Central memory CD4-positive, alpha-beta T cell (primary cell): ENCODE results near the gene CIAPIN1.

Experiments
- DNase-seq: peaks from one replicate; pipeline ENCODE4 v3.0.0; 2022

CIAPIN1 gene

DNA sequence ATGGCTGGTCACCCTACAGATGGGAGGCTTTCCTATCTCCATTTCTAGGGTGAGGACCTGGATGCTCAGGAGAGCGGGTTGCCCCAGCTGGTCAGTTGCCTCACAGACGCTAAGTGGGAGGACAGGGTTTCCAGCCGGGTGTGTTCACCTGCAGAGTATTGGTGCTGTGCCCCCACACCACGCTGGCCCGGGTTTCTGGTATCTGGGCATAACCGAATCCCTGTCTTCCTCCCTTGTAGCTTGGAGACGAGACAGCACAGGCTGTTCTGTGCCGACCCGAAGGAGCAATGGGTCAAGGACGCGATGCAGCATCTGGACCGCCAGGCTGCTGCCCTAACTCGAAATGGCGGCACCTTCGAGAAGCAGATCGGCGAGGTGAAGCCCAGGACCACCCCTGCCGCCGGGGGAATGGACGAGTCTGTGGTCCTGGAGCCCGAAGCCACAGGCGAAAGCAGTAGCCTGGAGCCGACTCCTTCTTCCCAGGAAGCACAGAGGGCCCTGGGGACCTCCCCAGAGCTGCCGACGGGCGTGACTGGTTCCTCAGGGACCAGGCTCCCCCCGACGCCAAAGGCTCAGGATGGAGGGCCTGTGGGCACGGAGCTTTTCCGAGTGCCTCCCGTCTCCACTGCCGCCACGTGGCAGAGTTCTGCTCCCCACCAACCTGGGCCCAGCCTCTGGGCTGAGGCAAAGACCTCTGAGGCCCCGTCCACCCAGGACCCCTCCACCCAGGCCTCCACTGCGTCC, 65.2 kb downstream of the CIAPIN1 start:
- no peak for DNase-seq

DNA sequence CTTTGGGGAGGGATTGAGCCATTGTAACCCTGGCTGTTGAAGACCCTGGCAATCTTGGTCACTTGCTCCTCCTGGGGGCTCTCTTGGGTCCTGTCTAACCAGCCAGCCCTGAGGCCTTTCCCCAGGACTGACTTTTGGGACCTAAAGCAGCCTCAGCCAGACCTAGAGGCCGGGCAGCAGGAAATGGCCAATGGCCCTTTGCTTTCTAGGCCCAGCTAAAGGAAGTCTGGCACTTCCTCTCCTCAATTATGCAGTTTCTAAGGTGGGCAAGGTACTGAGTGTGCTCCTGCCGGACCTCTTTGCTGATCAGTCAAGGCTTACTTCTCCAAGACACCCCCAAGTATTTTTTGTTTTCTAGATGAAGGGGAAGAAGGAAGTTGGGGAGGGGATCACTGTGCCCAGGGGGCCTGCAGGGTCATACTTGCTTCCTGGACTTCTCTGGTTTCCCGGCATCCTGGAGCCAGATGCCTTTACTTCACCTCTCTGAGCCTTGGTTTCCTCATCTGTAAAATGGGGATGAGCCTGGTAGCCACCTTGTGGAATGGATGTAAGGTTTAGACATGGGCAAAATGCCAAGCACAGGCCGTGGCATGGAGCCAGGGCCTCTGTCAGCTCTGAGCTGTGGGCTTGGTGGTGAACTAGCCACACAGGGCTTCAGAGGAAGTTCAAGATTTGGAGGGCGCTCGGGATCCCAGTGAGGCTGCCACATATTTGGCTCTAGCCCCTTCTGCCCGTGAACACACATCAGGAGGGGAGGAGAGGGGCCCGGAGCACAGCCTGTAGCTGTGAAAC, 66.3 kb downstream of the CIAPIN1 start:
- no peak for DNase-seq

DNA sequence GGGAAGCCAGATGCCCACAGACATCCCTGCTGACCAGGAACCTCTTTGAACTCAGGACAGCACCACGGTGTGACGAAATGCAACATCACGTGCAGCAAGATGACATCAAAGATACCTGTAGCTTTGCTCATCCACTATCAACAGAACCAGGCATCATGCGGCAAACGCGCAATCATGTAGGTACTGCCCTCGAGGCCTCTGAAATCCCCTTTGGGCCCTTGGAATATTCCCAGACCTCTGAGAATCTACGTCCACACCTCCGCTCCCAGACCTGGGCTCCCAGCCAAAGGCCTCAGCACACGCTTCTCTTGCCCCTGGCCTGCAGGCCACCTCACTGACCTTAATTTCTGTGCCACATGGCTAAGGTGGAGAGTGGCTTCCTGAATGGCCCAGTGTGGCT, 67.6 kb downstream of the CIAPIN1 start:
- no peak for DNase-seq
